GM23248 (cell line): ENCODE results near the gene CCDC183. TPM values are rescaled to one million over a fixed set of nuclear protein-coding genes. Genes with fewer than 3 reads are reported as not detected.

Experiments
- DNase-seq: peaks from one replicate; pipeline ENCODE4 v3.0.0-alpha.2; 2015
- H2AFZ ChIP-seq: fragments of 200-600 bp; sonication (generic); 2 replicates; pipeline ENCODE4 v1.6.1; 2016; ENCODE audit warnings: antibody characterized with exemption
- H3F3A ChIP-seq: fragments of 200-600 bp; sonication (generic); 2 replicates; pipeline ENCODE4 v1.6.1; 2016; ENCODE audit warnings: mild to moderate bottlenecking, antibody characterized with exemption, mixed run types; ENCODE audit not compliant: insufficient read depth
- H3K27ac ChIP-seq: fragments of 200-600 bp; sonication (generic); 2 replicates; pipeline ENCODE4 v1.5.1; 2016; ENCODE audit warnings: mild to moderate bottlenecking
- H3K27me3 ChIP-seq: fragments of 200-600 bp; sonication (generic); replicated peaks from 2 replicates; pipeline ENCODE4 v1.6.1; 2016; ENCODE audit warnings: mild to moderate bottlenecking; ENCODE audit not compliant: insufficient read depth
- H3K36me3 ChIP-seq: fragments of 200-600 bp; sonication (generic); 2 replicates; pipeline ENCODE4 v1.6.1; 2016; ENCODE audit warnings: low read depth, mild to moderate bottlenecking
- H3K4me1 ChIP-seq: fragments of 200-600 bp; sonication (generic); 2 replicates; pipeline ENCODE4 v1.6.1; 2016; ENCODE audit warnings: mild to moderate bottlenecking; ENCODE audit not compliant: insufficient read depth
- H3K4me2 ChIP-seq: fragments of 200-600 bp; sonication (generic); one replicate; pipeline ENCODE4 v1.6.1; 2016; ENCODE audit warnings: mild to moderate bottlenecking; ENCODE audit not compliant: unreplicated experiment
- H3K4me3 ChIP-seq: fragments of 200-600 bp; sonication (generic); 2 replicates; pipeline ENCODE4 v1.5.1; 2016; ENCODE audit warnings: mild to moderate bottlenecking
- H3K79me2 ChIP-seq: fragments of 200-600 bp; sonication (generic); 2 replicates; pipeline ENCODE4 v1.6.1; 2016; ENCODE audit warnings: mild to moderate bottlenecking; ENCODE audit not compliant: insufficient read depth
- H3K9ac ChIP-seq: fragments of 200-600 bp; sonication (generic); 2 replicates; pipeline ENCODE4 v1.6.1; 2016; ENCODE audit warnings: mild to moderate bottlenecking
- H3K9me2 ChIP-seq: fragments of 200-600 bp; sonication (generic); 2 replicates; pipeline ENCODE4 v1.6.1; 2016; ENCODE audit warnings: mixed run types, mild to moderate bottlenecking, moderate library complexity; ENCODE audit not compliant: insufficient read depth
- H3K9me3 ChIP-seq: fragments of 200-600 bp; sonication (generic); one replicate; pipeline ENCODE4 v1.6.1; 2017; ENCODE audit warnings: low read depth
- H4K20me1 ChIP-seq: fragments of 200-600 bp; sonication (generic); 2 replicates; pipeline ENCODE4 v1.6.0; 2016; ENCODE audit not compliant: insufficient read depth
- EZH2 ChIP-seq: fragments of 200-600 bp; sonication (generic); IDR thresholded peaks from 2 replicates; pipeline ENCODE4 v1.6.1; 2018; ENCODE audit warnings: antibody characterized with exemption, mild to moderate bottlenecking; ENCODE audit not compliant: insufficient read depth, poor library complexity, severe bottlenecking
- EZH2phosphoT487 ChIP-seq: fragments of 200-600 bp; sonication (generic); IDR thresholded peaks from 2 replicates; pipeline ENCODE4 v1.6.1; 2018; ENCODE audit warnings: antibody characterized with exemption, moderate library complexity, mild to moderate bottlenecking, low read depth; ENCODE audit not compliant: insufficient read depth
- WGBS, 2 experiments: methylation state at CpG; one replicate each; pipeline ENCODE4 v1.1.6; 2015 to 2017; ENCODE audit warnings: low lambda C conversion rate in 2 of 2, low coverage in 1 of 2; ENCODE audit errors: missing lambda C conversion rate in 2 of 2; 5-methylcytosine and 5-hydroxymethylcytosine counted together
- in situ Hi-C: fragments of 300-500 bp; cut with MboI; formaldehyde crosslinking; loops from 2 replicates; pipeline ENCODE4 v1.15.0; 2020
- polyA plus RNA-seq: library from polyadenylated mRNA; unstranded; fragments of >200 nt; fragmentation: Nextera tagmentation; extraction: Ambion mirVana; gene quantifications from 2 replicates; pipeline ENCODE4 v1.2.1, GENCODE V29; 2016
- total RNA-seq: library from RNA; depleted of rRNA; stranded (reverse); fragments of >200 nt; shearing (Covaris generic); gene quantifications from 2 replicates; pipeline ENCODE4 v1.2.3, GENCODE V29; 2014

The CCDC183 gene
- total and polyA plus RNA-seq, 2 experiments from 2014 or later, result 0.76 to 1.5 TPM

GRCh38 chr9:136756134-136756438, 40.1 kb upstream of the CCDC183 start:
- Histone ChIP-seq H3K4me1 (no peaks in the 10 kb centered on the region), H3K4me2 (no peak overlapping the region), H3F3A (0 out of 2 replicates have a peak, but pooled peaks cover 3% of the 10 kb centered on the region), H3K27ac (no peak overlapping the region), H3K79me2 (no peaks in the 10 kb centered on the region), H3K27me3 (no peaks in the 10 kb centered on the region), H3K4me3 (no peak overlapping the region), H3K9me3 (no peaks in the 10 kb centered on the region), H4K20me1 (no peaks in the 10 kb centered on the region), H3K9me2 (no peaks in the 10 kb centered on the region), H3K9ac (no peak overlapping the region), H2AFZ (no peak overlapping the region), H3K36me3 (no peaks in the 10 kb centered on the region)
- in situ Hi-C loops, result no loop called here
- DNase-seq, result no peak
- TF ChIP-seq EZH2, result no peak
- WGBS, 2 experiments, result 88 to 99% methylated on average over 2 to 4 of the region's 4 CpGs

GRCh38 chr9:136756836-136757235, 39.3 kb upstream of the CCDC183 start:
- Histone ChIP-seq H3K9me3 (no peaks in the 10 kb centered on the region), H3K27me3 (no peaks in the 10 kb centered on the region), H3F3A (no peaks in the 10 kb centered on the region), H3K4me2 (no peak overlapping the region), H3K27ac (no peak overlapping the region), H4K20me1 (no peaks in the 10 kb centered on the region), H3K4me3 (no peak overlapping the region), H3K4me1 (no peaks in the 10 kb centered on the region), H3K9ac (no peak overlapping the region), H3K36me3 (no peaks in the 10 kb centered on the region), H2AFZ (no peak overlapping the region), H3K79me2 (no peaks in the 10 kb centered on the region), H3K9me2 (no peaks in the 10 kb centered on the region)
- WGBS, 2 experiments, result 92 to 93% methylated on average over 17 to 18 of the region's 18 CpGs
- in situ Hi-C loops, result no loop called here
- TF ChIP-seq EZH2 (no peak), EZH2phosphoT487 (no peak)
- DNase-seq, result no peak

GRCh38 chr9:136757328-136757727, 38.8 kb upstream of the CCDC183 start:
- Histone ChIP-seq H3K4me2 (no peak overlapping the region), H3K36me3 (no peaks in the 10 kb centered on the region), H3K79me2 (no peaks in the 10 kb centered on the region), H3K27ac (no peak overlapping the region), H3K9me2 (no peaks in the 10 kb centered on the region), H3K4me1 (no peaks in the 10 kb centered on the region), H4K20me1 (no peaks in the 10 kb centered on the region), H3K4me3 (no peak overlapping the region), H3F3A (no peaks in the 10 kb centered on the region), H3K9ac (no peak overlapping the region), H2AFZ (no peak overlapping the region), H3K9me3 (no peaks in the 10 kb centered on the region), H3K27me3 (no peaks in the 10 kb centered on the region)
- no peak for TF ChIP-seq EZH2
- no peak for TF ChIP-seq EZH2phosphoT487
- in situ Hi-C loops, result no loop called here
- DNase-seq, result no peak
- WGBS, 2 experiments, result 76 to 81% methylated on average over 16 to 20 of the region's 20 CpGs

GRCh38 chr9:136757751-136758140, 38.4 kb upstream of the CCDC183 start:
- no peaks in the 10 kb centered on the region for H3K27me3 ChIP-seq
- H3K4me2 ChIP-seq, result no peak overlapping the region
- no peaks in the 10 kb centered on the region for H3K9me3 ChIP-seq
- H3K36me3 ChIP-seq, result no peaks in the 10 kb centered on the region
- no peak for TF ChIP-seq EZH2phosphoT487
- H4K20me1 ChIP-seq, result no peaks in the 10 kb centered on the region
- no peak overlapping the region for H2AFZ ChIP-seq
- in situ Hi-C loops, result no loop called here
- H3K9me2 ChIP-seq, result no peaks in the 10 kb centered on the region
- no peak overlapping the region for H3K4me3 ChIP-seq
- no peaks in the 10 kb centered on the region for H3F3A ChIP-seq
- H3K79me2 ChIP-seq, result no peaks in the 10 kb centered on the region
- no peaks in the 10 kb centered on the region for H3K4me1 ChIP-seq
- H3K27ac ChIP-seq, result no peak overlapping the region
- H3K9ac ChIP-seq, result no peak overlapping the region
- WGBS, 2 experiments, result 60 to 66% methylated on average over 15 to 19 of the region's 20 CpGs
- DNase-seq, result no peak

- H3K79me2 ChIP-seq, result no peaks in the 10 kb centered on the region
- H3K4me2 ChIP-seq, result no peak overlapping the region
- H3K9ac ChIP-seq, result no peak overlapping the region
- TF ChIP-seq EZH2phosphoT487 (no peak), EZH2 (no peak)
- H3K4me1 ChIP-seq, result no peaks in the 10 kb centered on the region
- no peak overlapping the region for H3K27ac ChIP-seq
- no peaks in the 10 kb centered on the region for H4K20me1 ChIP-seq
- DNase-seq, result no peak
- H3K36me3 ChIP-seq, result no peaks in the 10 kb centered on the region
- 66 to 79% methylated on average over 7 of the region's 9 CpGs for WGBS, 2 experiments
- H3K9me2 ChIP-seq, result no peaks in the 10 kb centered on the region
- H3K4me3 ChIP-seq, result no peak overlapping the region
- no peak overlapping the region for H2AFZ ChIP-seq
- in situ Hi-C loops, result no loop called here
- no peaks in the 10 kb centered on the region for H3K9me3 ChIP-seq
- no peaks in the 10 kb centered on the region for H3F3A ChIP-seq
- H3K27me3 ChIP-seq, result no peaks in the 10 kb centered on the region
These were observed 37.1 kb upstream of the CCDC183 start for GRCh38 chr9:136759001-136759400.
